DOHH2 (cell line): ENCODE data around the gene DLK1.

Experiments
- CTCF ChIP-seq: fragments of 200-600 bp; sonication (generic); IDR thresholded peaks from one replicate; pipeline ENCODE4 v1.5.1; 2014; ENCODE audit warnings: antibody characterized with exemption, mild to moderate bottlenecking, low read depth, low read length; ENCODE audit not compliant: poor library complexity, severe bottlenecking
- EZH2phosphoT487 ChIP-seq: fragments of 200-600 bp; sonication (generic); IDR thresholded peaks from 2 replicates; pipeline ENCODE4 v1.6.1; 2017; ENCODE audit warnings: borderline replicate concordance, mild to moderate bottlenecking, antibody characterized with exemption, low read length, moderate library complexity, mixed read lengths

- TF ChIP-seq CTCF (no peak), EZH2phosphoT487 (no peak)
Observed at GRCh38 chr14:100687386-100687785, 39.3 kb upstream of the DLK1 start.
